Measurements from ENCODE around the gene SKIC2. TPM values are rescaled to one million over a fixed set of nuclear protein-coding genes. Genes with fewer than 3 reads are reported as not detected.
A peak's percentile ranks its signal among the peaks of the same experiment; 100 is the strongest.

Gene SKIC2
- total RNA-seq, 1 donor from 2014 or later: 64.2 TPM

GRCh38 chr6:31918069-31918720 lies 40.8 kb upstream of the SKIC2 start:
- Histone ChIP-seq H3K4me3 (no peak overlapping the region), H3K27me3 (ENCODE audit: low read depth) (no peaks in the 10 kb centered on the region), H3K36me3 (no peaks in the 10 kb centered on the region), H3K27ac (no peak overlapping the region), H3K4me1 (peaks cover 20% of the 10 kb centered on the region), H3K9me3 (no peaks in the 10 kb centered on the region)
- intact Hi-C loops (cut with DNase I): no loop called here
- no peak for TF ChIP-seq CTCF (IDR thresholded peaks at IDR 0.05)
- ATAC-seq (no peak), DNase-seq (no peak)

DNA sequence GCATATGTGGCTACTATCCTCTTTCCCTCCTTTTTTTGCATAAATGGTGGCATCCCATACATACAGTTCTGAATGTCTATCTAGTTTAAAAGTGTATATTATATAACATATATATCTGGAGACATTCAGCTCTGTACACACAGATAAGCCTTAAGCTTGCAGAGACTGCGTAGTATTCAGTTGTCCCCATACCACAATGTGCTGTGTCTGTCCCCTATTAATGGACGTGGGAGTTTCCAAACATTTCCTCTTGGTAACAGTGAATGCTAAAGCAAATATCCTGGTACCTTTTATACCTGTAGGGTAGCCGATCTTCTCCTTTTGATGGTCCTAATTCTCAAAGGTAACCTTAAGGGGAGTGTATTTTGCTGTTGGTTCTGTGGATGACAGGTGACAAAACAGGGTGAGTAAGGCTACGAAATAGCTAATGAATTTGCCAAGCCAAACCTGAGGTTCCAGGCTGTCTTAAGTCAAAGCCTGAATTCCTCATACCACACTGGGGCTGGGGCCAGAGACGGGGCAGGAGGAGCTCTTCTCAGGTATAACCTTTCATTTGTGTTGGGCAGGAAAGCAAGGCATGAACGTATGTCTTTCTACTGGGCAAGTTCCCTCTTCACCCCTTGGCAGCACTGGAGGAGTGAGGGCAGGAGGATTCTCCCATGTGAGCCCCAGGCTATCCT lies 39.2 kb upstream of the SKIC2 start:
- H3K36me3 ChIP-seq: no peaks in the 10 kb centered on the region
- no peak for DNase-seq
- H3K9me3 ChIP-seq: no peaks in the 10 kb centered on the region
- peak overlapping the region; percentile 67 for H3K27ac ChIP-seq
- H3K4me1 ChIP-seq: peaks cover 20% of the 10 kb centered on the region
- ATAC-seq: no peak
- H3K4me3 ChIP-seq: no peak overlapping the region
- no peak for TF ChIP-seq CTCF (IDR thresholded peaks at IDR 0.05)
- no peaks in the 10 kb centered on the region for H3K27me3 ChIP-seq (ENCODE audit: low read depth)
- intact Hi-C loops (cut with DNase I): no loop called here

GRCh38 chr6:31920811-31921210 lies 38.2 kb upstream of the SKIC2 start:
- no peaks in the 10 kb centered on the region for H3K9me3 ChIP-seq
- TF ChIP-seq CTCF (IDR thresholded peaks at IDR 0.05): no peak
- intact Hi-C loops (cut with DNase I): no loop called here
- H3K4me1 ChIP-seq: peaks cover 20% of the 10 kb centered on the region
- no peaks in the 10 kb centered on the region for H3K27me3 ChIP-seq (ENCODE audit: low read depth)
- no peak for DNase-seq
- ATAC-seq: peak; percentile 80 to 89
- no peak overlapping the region for H3K4me3 ChIP-seq
- no peaks in the 10 kb centered on the region for H3K36me3 ChIP-seq
- peak overlapping the region; percentile 67 for H3K27ac ChIP-seq

- Histone ChIP-seq H3K27ac (no peak overlapping the region), H3K36me3 (no peaks in the 10 kb centered on the region), H3K27me3 (ENCODE audit: low read depth) (no peaks in the 10 kb centered on the region), H3K9me3 (no peaks in the 10 kb centered on the region), H3K4me1 (peaks cover 22% of the 10 kb centered on the region), H3K4me3 (no peak overlapping the region)
- intact Hi-C loops (cut with DNase I): no loop called here
- DNase-seq (no peak), ATAC-seq (no peak)
- peak; percentile 18 for TF ChIP-seq CTCF (IDR thresholded peaks at IDR 0.05)
Measured at GRCh38 chr6:31922942-31923341, 36.0 kb upstream of the SKIC2 start.

DNA sequence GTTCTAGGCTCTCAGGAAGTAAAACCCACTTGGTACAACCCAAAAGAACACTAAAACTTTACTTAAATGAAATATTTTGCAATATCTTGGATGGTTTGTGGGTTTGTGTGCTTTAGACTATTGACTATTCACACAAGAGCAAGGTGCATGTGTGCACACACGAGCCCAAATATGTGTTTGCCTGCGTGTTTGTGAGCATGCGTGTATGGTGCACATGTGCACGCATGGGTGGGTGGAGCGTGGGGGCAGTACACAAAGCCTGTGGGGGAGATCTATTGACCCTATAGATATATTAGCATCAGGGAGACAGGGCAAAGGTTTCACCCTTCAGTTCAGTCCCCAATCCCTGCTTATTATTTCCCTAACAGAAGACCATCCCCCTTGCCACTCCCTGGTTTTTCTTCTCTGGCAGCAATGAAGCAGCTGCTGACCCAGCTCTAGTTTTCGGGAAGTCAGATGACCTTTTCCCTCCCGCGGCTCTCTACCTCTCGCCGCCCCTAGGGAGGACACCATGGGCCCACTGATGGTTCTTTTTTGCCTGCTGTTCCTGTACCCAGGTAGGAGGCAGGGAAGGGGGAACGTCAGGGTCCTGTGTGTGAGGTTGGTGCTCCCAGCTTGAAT lies 31.6 kb upstream of the SKIC2 start, which contains the start of gene C2:
C2 (plus strand) TSS at position 476 of the 621 bp plus-strand sequence; CDS start at position 512, 36 bp downstream.
- intact Hi-C loops (cut with DNase I): no loop called here
- DNase-seq: peak; percentile 63

More for the DNA sequence above, 31.6 kb upstream of the SKIC2 start, which contains the start of gene C2:
- Histone ChIP-seq H3K4me1 (peaks cover 11% of the 10 kb centered on the region), H3K4me3 (peak within 1 kb of the TSS; percentile 58), H3K27me3 (ENCODE audit: low read depth) (no peaks in the 10 kb centered on the region), H3K9me3 (no peaks in the 10 kb centered on the region), H3K27ac (peak within 1 kb of the TSS; percentile 76), H3K36me3 (no peaks in the 10 kb centered on the region)
- TF ChIP-seq CTCF (IDR thresholded peaks at IDR 0.05): no peak
- peak; percentile 82 to 83 for ATAC-seq

Data from lower lobe of right lung (tissue), 2 donors.